Fibroblast of lung (primary cell): ENCODE results near the gene FBXO38. TPM values are rescaled to one million over a fixed set of nuclear protein-coding genes. Genes with fewer than 3 reads are reported as not detected.

ENCODE experiments used
- DNase-seq, 2 donors: peaks; one replicate each; pipeline versions ENCODE4 v3.0.0 to v3.0.0-alpha.2; 2010; ENCODE audit warnings: low read depth in 2 of 2
- H2AFZ ChIP-seq: 2 replicates; pipeline ENCODE4 v1.5.1; 2012; ENCODE audit warnings: low read length, control low read depth, inconsistent platforms
- H3K27ac ChIP-seq: 2 replicates; pipeline ENCODE4 v1.5.1; 2011; ENCODE audit warnings: low read length, control low read depth; ENCODE audit not compliant: insufficient read depth
- H3K27me3 ChIP-seq: 2 replicates; pipeline ENCODE4 v1.5.1; 2011; ENCODE audit warnings: mild to moderate bottlenecking, low read length; ENCODE audit not compliant: control insufficient read depth, insufficient read depth
- H3K36me3 ChIP-seq: 2 replicates; pipeline ENCODE4 v1.5.1; 2011; ENCODE audit warnings: low read length; ENCODE audit not compliant: control insufficient read depth, insufficient read depth
- H3K4me1 ChIP-seq: 2 replicates; pipeline ENCODE4 v1.5.1; 2011; ENCODE audit warnings: low read length; ENCODE audit not compliant: control insufficient read depth, insufficient read depth; ENCODE audit errors: extremely low read depth
- H3K4me2 ChIP-seq: 2 replicates; pipeline ENCODE4 v1.5.1; 2011; ENCODE audit warnings: low read length, control low read depth; ENCODE audit not compliant: insufficient read depth; ENCODE audit errors: extremely low read depth
- H3K4me3 ChIP-seq, 4 experiments: fragments of 200-600 bp in 1 of 4; sonication (generic) in 1 of 4; replicated peaks in 1 of 4; 2 replicates each; pipeline ENCODE4 v1.5.1; 2011 to 2016; ENCODE audit warnings: low read length in 4 of 4, low read depth in 3 of 4, mild to moderate bottlenecking in 3 of 4, control low read depth in 2 of 4, inconsistent platforms in 1 of 4, mixed read lengths in 1 of 4; ENCODE audit not compliant: insufficient read depth in 1 of 4; ENCODE audit errors: control extremely low read depth in 1 of 4
- H3K79me2 ChIP-seq: 2 replicates; pipeline ENCODE4 v1.5.1; 2012; ENCODE audit warnings: mild to moderate bottlenecking, low read length, inconsistent platforms; ENCODE audit not compliant: control insufficient read depth, insufficient read depth
- H3K9ac ChIP-seq: 2 replicates; pipeline ENCODE4 v1.5.1; 2011; ENCODE audit warnings: mild to moderate bottlenecking, low read length, control low read depth; ENCODE audit not compliant: insufficient read depth
- H3K9me3 ChIP-seq: 2 replicates; pipeline ENCODE4 v1.5.1; 2012; ENCODE audit warnings: low read depth, low read length; ENCODE audit not compliant: control insufficient read depth, insufficient read depth
- H4K20me1 ChIP-seq: 2 replicates; pipeline ENCODE4 v1.5.1; 2011; ENCODE audit warnings: low read length; ENCODE audit not compliant: control insufficient read depth, insufficient read depth; ENCODE audit errors: extremely low read depth
- EZH2 ChIP-seq: IDR thresholded peaks from 2 replicates; pipeline ENCODE4 v1.5.1; 2012; ENCODE audit warnings: low read length, control low read depth, mild to moderate bottlenecking; ENCODE audit errors: missing control alignments
- polyA plus RNA-seq, 2 donors: library from polyadenylated mRNA; depleted of rRNA in 1 of 2; stranded (reverse) in 1 of 2; unstranded in 1 of 2; fragments of >200 nt; gene quantifications; 2 replicates each; pipeline ENCODE4 v1.2.1, GENCODE V29; 2011 to 2012; ENCODE audit warnings: missing spikeins in 1 of 2
- total RNA-seq: library from RNA; depleted of rRNA; stranded (reverse); fragments of >200 nt; gene quantifications from 2 replicates; pipeline ENCODE4 v1.2.1, GENCODE V29; 2014
- TF ChIP-seq, protein P1 (sequence below), 2 donors: IDR thresholded peaks in 1 of 2; conservative IDR thresholded peaks in 1 of 2; 1 replicate in 1 of 2; 2 replicates in 1 of 2; pipeline ENCODE4 v1.5.1; 2011 to 2012; ENCODE audit warnings: low read length in 2 of 2, control low read depth in 1 of 2, inconsistent platforms in 1 of 2, low read depth in 1 of 2, mild to moderate bottlenecking in 1 of 2

Gene FBXO38
- total and polyA plus RNA-seq, 2 donors (not counting 1 experiment from before 2014, with no cell fraction given): 25.0 to 62.4 TPM

DNA sequence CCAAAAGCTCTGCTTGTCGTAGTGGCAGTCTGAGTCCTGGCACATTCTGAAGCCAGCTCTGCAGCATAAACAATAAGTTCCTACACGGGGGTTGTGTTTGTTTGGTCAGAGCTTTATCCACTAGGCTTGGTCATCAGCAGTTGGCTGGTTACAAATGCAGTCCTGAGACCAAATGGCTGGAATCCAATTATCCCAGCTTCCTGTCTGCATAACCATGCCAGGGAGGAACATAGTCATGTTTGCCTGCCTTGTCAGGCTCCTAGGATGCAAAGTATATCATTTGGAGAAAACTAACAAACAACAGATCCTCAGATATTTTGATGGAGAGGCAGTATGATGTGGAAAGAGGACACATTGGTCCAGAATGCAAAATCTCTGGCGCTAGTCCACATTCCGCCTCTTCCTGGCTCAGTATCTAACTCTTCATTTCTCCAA is 85.8 kb downstream of the FBXO38 start:
- H2AFZ ChIP-seq: no peak overlapping the region

DNA sequence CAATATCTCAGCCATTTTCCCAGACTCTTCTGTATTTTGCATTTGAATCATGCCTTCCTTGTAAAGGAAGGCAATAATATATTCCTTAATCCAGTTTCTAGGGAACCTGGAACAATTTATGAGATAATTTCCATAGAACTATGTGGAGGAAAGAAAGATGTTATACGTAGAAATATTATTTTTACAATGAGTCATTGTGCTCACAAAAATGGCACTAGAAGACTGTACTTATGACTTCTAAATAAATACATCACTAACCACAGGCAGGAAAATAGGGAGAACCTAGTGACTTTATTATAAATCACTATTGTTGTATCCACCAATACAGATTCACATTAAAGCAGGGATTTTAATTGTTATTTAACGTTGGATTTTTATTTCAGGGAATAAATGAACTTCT is 87.6 kb downstream of the FBXO38 start:
- Histone ChIP-seq H2AFZ (no peak overlapping the region), H3K9ac (no peak overlapping the region), H3K79me2 (no peaks in the 10 kb centered on the region), H3K4me1 (no peaks in the 10 kb centered on the region), H3K36me3 (no peaks in the 10 kb centered on the region), H3K9me3 (no peaks in the 10 kb centered on the region), H3K27me3 (no peaks in the 10 kb centered on the region), H4K20me1 (no peaks in the 10 kb centered on the region), H3K27ac (no peak overlapping the region), H3K4me2 (no peak overlapping the region), H3K4me3 (no peak overlapping the region)
- TF ChIP-seq EZH2: no peak
- TF ChIP-seq, protein P1, sequence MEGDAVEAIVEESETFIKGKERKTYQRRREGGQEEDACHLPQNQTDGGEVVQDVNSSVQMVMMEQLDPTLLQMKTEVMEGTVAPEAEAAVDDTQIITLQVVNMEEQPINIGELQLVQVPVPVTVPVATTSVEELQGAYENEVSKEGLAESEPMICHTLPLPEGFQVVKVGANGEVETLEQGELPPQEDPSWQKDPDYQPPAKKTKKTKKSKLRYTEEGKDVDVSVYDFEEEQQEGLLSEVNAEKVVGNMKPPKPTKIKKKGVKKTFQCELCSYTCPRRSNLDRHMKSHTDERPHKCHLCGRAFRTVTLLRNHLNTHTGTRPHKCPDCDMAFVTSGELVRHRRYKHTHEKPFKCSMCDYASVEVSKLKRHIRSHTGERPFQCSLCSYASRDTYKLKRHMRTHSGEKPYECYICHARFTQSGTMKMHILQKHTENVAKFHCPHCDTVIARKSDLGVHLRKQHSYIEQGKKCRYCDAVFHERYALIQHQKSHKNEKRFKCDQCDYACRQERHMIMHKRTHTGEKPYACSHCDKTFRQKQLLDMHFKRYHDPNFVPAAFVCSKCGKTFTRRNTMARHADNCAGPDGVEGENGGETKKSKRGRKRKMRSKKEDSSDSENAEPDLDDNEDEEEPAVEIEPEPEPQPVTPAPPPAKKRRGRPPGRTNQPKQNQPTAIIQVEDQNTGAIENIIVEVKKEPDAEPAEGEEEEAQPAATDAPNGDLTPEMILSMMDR (conservative IDR thresholded peaks at IDR 0.05 in 1 of 2, IDR thresholded peaks at IDR 0.05 in 1 of 2; ENCODE audit: low read depth in 1 of 2, low read length in 2 of 2): no peak
- DNase-seq: peak; percentile 46 to 48

More for the DNA sequence above, 85.8 kb downstream of the FBXO38 start:
- H3K9me3 ChIP-seq: no peaks in the 10 kb centered on the region
- no peaks in the 10 kb centered on the region for H3K27me3 ChIP-seq
- H3K27ac ChIP-seq: no peak overlapping the region
- H3K9ac ChIP-seq: no peak overlapping the region
- no peaks in the 10 kb centered on the region for H3K36me3 ChIP-seq
- no peak overlapping the region for H3K4me3 ChIP-seq
- DNase-seq: peak; percentile 83 to 89
- no peaks in the 10 kb centered on the region for H3K4me1 ChIP-seq
- no peaks in the 10 kb centered on the region for H3K79me2 ChIP-seq
- H3K4me2 ChIP-seq: no peak overlapping the region
- no peak for TF ChIP-seq EZH2
- TF ChIP-seq, protein P1 (conservative IDR thresholded peaks at IDR 0.05 in 1 of 2, IDR thresholded peaks at IDR 0.05 in 1 of 2; ENCODE audit: low read depth in 1 of 2, low read length in 2 of 2): no peak
- H4K20me1 ChIP-seq: no peaks in the 10 kb centered on the region

DNA sequence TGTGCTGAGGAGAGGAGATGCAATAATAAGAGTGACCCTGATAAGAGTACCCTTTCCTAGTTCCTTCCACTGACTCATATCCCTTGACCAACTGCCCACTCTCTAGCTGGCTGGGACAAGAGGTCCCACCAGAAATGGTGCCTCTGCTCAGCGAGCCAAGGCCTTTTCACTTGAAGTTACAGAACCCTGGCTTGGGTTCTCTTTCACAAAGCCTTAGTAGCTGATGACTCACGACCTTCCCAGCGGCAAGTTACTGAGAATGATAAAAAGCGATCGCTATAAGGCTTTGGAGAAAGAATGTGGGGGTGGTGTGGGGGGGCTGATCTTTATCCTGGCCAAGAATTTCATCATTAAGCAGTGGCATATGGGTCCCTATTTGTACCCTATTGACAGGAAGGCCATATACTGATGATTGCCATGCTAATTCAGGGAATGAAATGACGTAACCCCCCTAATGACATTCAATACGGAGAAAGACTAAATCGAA is 90.3 kb downstream of the FBXO38 start:
- no peaks in the 10 kb centered on the region for H4K20me1 ChIP-seq
- H3K9ac ChIP-seq: no peak overlapping the region
- no peaks in the 10 kb centered on the region for H3K4me1 ChIP-seq
- peak; percentile 50 to 83 for DNase-seq
- no peaks in the 10 kb centered on the region for H3K9me3 ChIP-seq
- H3K36me3 ChIP-seq: no peaks in the 10 kb centered on the region
- H3K27ac ChIP-seq: no peak overlapping the region
- no peak overlapping the region for H2AFZ ChIP-seq
- H3K4me3 ChIP-seq: no peak overlapping the region
- TF ChIP-seq, protein P1 (conservative IDR thresholded peaks at IDR 0.05 in 1 of 2, IDR thresholded peaks at IDR 0.05 in 1 of 2; ENCODE audit: low read depth in 1 of 2, low read length in 2 of 2): no peak
- TF ChIP-seq EZH2: no peak
- H3K79me2 ChIP-seq: no peaks in the 10 kb centered on the region
- no peaks in the 10 kb centered on the region for H3K27me3 ChIP-seq
- H3K4me2 ChIP-seq: no peak overlapping the region
